Measurements from ENCODE around the gene ZNF408. TPM values are rescaled to one million over a fixed set of nuclear protein-coding genes. Genes with fewer than 3 reads are reported as not detected.

Gene ZNF408
- total and polyA plus RNA-seq, 4 experiments from 2014 or later = 5.7 to 20.0 (median 15.8) TPM

GRCh38 chr11:46695345-46696211 lies 5.3 kb upstream of the ZNF408 start:
- no peaks in the 10 kb centered on the region for H3K27me3 ChIP-seq (ENCODE audit: insufficient read depth, low read length)

GRCh38 chr11:46696212-46696558 lies 4.6 kb upstream of the ZNF408 start:
- Histone ChIP-seq H3K27ac (ENCODE audit: low read depth, low read length) (no peak overlapping the region), H3K4me1 (ENCODE audit: insufficient read depth, low read length) (peaks cover 50% of the 10 kb centered on the region), H3K36me3 (ENCODE audit: insufficient read depth, low read length) (peaks cover 43% of the 10 kb centered on the region), H3K27me3 (ENCODE audit: insufficient read depth, low read length) (no peaks in the 10 kb centered on the region), H3K4me3 (ENCODE audit: low read length in 2 of 2) (no peak overlapping the region), H3K9me3 (ENCODE audit: control insufficient read depth in 1 of 2, low read length in 2 of 2) (no peaks in the 10 kb centered on the region)
- Mint-ChIP-seq H3K36me3 (peaks cover 13 to 44% of the 10 kb centered on the region in 2 donors), H3K27ac (peak overlapping the region in 2 of 7 donors; percentile 52 to 75), H3K4me3 (no peak overlapping the region), H3K4me1 (peaks cover 20 to 61% (median 32%) of the 10 kb centered on the region in 4 donors), H3K9me3 (peaks cover 0 to 3% (median 0%) of the 10 kb centered on the region in 8 donors), H3K27me3 (no peaks in the 10 kb centered on the region)
- POLR2A ChIA-PET (ENCODE audit: partially characterized antibody) = interaction anchor here (1.1 kb wide), 1 partner anchor 25 kb away, joined by 3 read pairs; no protein-coding TSS in a partner anchor
- intact Hi-C loops (cut with micrococcal nuclease) = no loop called here
- CTCF ChIA-PET (ENCODE audit: partially characterized antibody) = interaction anchor here (7.5 kb wide), 1 partner anchor 25 kb away, joined by 61 read pairs; no protein-coding TSS in a partner anchor
- DNase-seq = no peak

More at GRCh38 chr11:46695345-46696211, 5.3 kb upstream of the ZNF408 start:
- POLR2A ChIA-PET (ENCODE audit: partially characterized antibody) = interaction anchor here (0.6 to 1.1 kb wide), 2 partner anchors 24 to 100 kb away, joined by 3 read pairs; no protein-coding TSS in a partner anchor
- intact Hi-C loops (cut with micrococcal nuclease) = no loop called here
- no peaks in the 10 kb centered on the region for H3K9me3 ChIP-seq (ENCODE audit: control insufficient read depth in 1 of 2, low read length in 2 of 2)
- H3K36me3 ChIP-seq (ENCODE audit: insufficient read depth, low read length) = peaks cover 43% of the 10 kb centered on the region
- no peak overlapping the region for H3K4me3 ChIP-seq (ENCODE audit: low read length in 2 of 2)
- CTCF ChIA-PET (ENCODE audit: partially characterized antibody) = interaction anchor here (7.5 kb wide), 1 partner anchor 25 kb away, joined by 61 read pairs; no protein-coding TSS in a partner anchor
- peaks cover 49% of the 10 kb centered on the region for H3K4me1 ChIP-seq (ENCODE audit: insufficient read depth, low read length)
- Mint-ChIP-seq H3K4me1 (peaks cover 18 to 58% (median 32%) of the 10 kb centered on the region in 4 donors), H3K9me3 (peaks cover 0 to 2% (median 0%) of the 10 kb centered on the region in 8 donors), H3K4me3 (peak overlapping the region in 1 of 8 donors; percentile 15), H3K27me3 (no peaks in the 10 kb centered on the region), H3K36me3 (peaks cover 18 to 46% of the 10 kb centered on the region in 2 donors), H3K27ac (peak overlapping the region in 6 of 7 donors; percentile 50 to 81 (median 62))
- no peak overlapping the region for H3K27ac ChIP-seq (ENCODE audit: low read depth, low read length)
- DNase-seq = no peak

- no peaks in the 10 kb centered on the region for H3K27me3 Mint-ChIP-seq
- peaks cover 13 to 48% of the 10 kb centered on the region in 2 donors for H3K36me3 Mint-ChIP-seq
- H3K4me1 Mint-ChIP-seq = peaks cover 25 to 72% (median 41%) of the 10 kb centered on the region in 4 donors
- H3K36me3 ChIP-seq (ENCODE audit: insufficient read depth, low read length) = peaks cover 37% of the 10 kb centered on the region
- peak overlapping the region in 5 of 7 donors; percentile 50 to 93 (median 89) for H3K27ac Mint-ChIP-seq
- no peak overlapping the region for H3K27ac ChIP-seq (ENCODE audit: low read depth, low read length)
- no peak for DNase-seq
- CTCF ChIA-PET (ENCODE audit: partially characterized antibody) = interaction anchor here (1.0 to 7.5 kb wide), 3 partner anchors 11 to 383 kb away, joined by 3 to 61 read pairs (median 4); no protein-coding TSS in a partner anchor
- peak overlapping the region in 3 of 8 donors; percentile 36 to 67 (median 63) for H3K4me3 Mint-ChIP-seq
- H3K4me1 ChIP-seq (ENCODE audit: insufficient read depth, low read length) = peaks cover 61% of the 10 kb centered on the region
- H3K9me3 Mint-ChIP-seq = peaks cover 0 to 3% (median 0%) of the 10 kb centered on the region in 8 donors
- H3K9me3 ChIP-seq (ENCODE audit: control insufficient read depth in 1 of 2, low read length in 2 of 2) = no peaks in the 10 kb centered on the region
- POLR2A ChIA-PET (ENCODE audit: partially characterized antibody) = interaction anchor here (1.6 to 1.8 kb wide), 2 partner anchors 26 to 80 kb away, joined by 4 to 9 read pairs; partner anchors contain the start of gene ATG13
- H3K4me3 ChIP-seq (ENCODE audit: low read length in 2 of 2) = no peak overlapping the region
- intact Hi-C loops (cut with micrococcal nuclease) = no loop called here
- no peaks in the 10 kb centered on the region for H3K27me3 ChIP-seq (ENCODE audit: insufficient read depth, low read length)
Observed at GRCh38 chr11:46697303-46697702, 3.5 kb upstream of the ZNF408 start.

GRCh38 chr11:46697723-46698122 lies 3.1 kb upstream of the ZNF408 start:
- Histone ChIP-seq H3K9me3 (ENCODE audit: control insufficient read depth in 1 of 2, low read length in 2 of 2) (no peaks in the 10 kb centered on the region), H3K4me3 (ENCODE audit: low read length in 2 of 2) (no peak overlapping the region), H3K4me1 (ENCODE audit: insufficient read depth, low read length) (peaks cover 65% of the 10 kb centered on the region), H3K36me3 (ENCODE audit: insufficient read depth, low read length) (peaks cover 39% of the 10 kb centered on the region), H3K27ac (ENCODE audit: low read depth, low read length) (no peak overlapping the region), H3K27me3 (ENCODE audit: insufficient read depth, low read length) (no peaks in the 10 kb centered on the region)
- intact Hi-C loops (cut with micrococcal nuclease) = no loop called here
- H3K4me3 Mint-ChIP-seq = peak overlapping the region in 6 of 8 donors; percentile 36 to 67 (median 61)
- peaks cover 0 to 3% (median 0%) of the 10 kb centered on the region in 8 donors for H3K9me3 Mint-ChIP-seq
- H3K4me1 Mint-ChIP-seq = peaks cover 27 to 76% (median 44%) of the 10 kb centered on the region in 4 donors
- CTCF ChIA-PET (ENCODE audit: partially characterized antibody) = interaction anchor here (1.0 to 7.5 kb wide), 2 partner anchors 12 to 27 kb away, joined by 4 to 61 read pairs; no protein-coding TSS in a partner anchor
- H3K27ac Mint-ChIP-seq = peak overlapping the region; percentile 47 to 94 (median 89)
- peaks cover 17 to 52% of the 10 kb centered on the region in 2 donors for H3K36me3 Mint-ChIP-seq
- no peak for DNase-seq
- POLR2A ChIA-PET (ENCODE audit: partially characterized antibody) = interaction anchor here (1.3 to 1.8 kb wide), 3 partner anchors 24 to 80 kb away, joined by 4 to 9 read pairs (median 4); partner anchors contain the start of gene ATG13
- H3K27me3 Mint-ChIP-seq = no peaks in the 10 kb centered on the region

- no peak overlapping the region for H3K27ac ChIP-seq (ENCODE audit: low read depth, low read length)
- peaks cover 0 to 3% (median 0%) of the 10 kb centered on the region in 8 donors for H3K9me3 Mint-ChIP-seq
- CTCF ChIA-PET (ENCODE audit: partially characterized antibody) = interaction anchor here (0.6 to 7.5 kb wide), 4 partner anchors 22 to 330 kb away, joined by 3 to 61 read pairs (median 8); no protein-coding TSS in a partner anchor
- peaks cover 33 to 85% (median 51%) of the 10 kb centered on the region in 4 donors for H3K4me1 Mint-ChIP-seq
- peak overlapping the region; percentile 46 to 99 (median 94) for H3K4me3 Mint-ChIP-seq
- H3K4me3 ChIP-seq (ENCODE audit: low read length in 2 of 2) = peak overlapping the region in 1 of 2 donors; percentile 82
- no peaks in the 10 kb centered on the region for H3K27me3 Mint-ChIP-seq
- intact Hi-C loops (cut with micrococcal nuclease) = no loop called here
- H3K36me3 ChIP-seq (ENCODE audit: insufficient read depth, low read length) = peaks cover 42% of the 10 kb centered on the region
- H3K36me3 Mint-ChIP-seq = peaks cover 23 to 60% of the 10 kb centered on the region in 2 donors
- POLR2A ChIA-PET (ENCODE audit: partially characterized antibody) = interaction anchor here (1.3 to 4.6 kb wide), 5 partner anchors 20 to 81 kb away, joined by 4 to 85 read pairs (median 5); partner anchors contain the start of gene ATG13
- peaks cover 72% of the 10 kb centered on the region for H3K4me1 ChIP-seq (ENCODE audit: insufficient read depth, low read length)
- DNase-seq = no peak
- H3K9me3 ChIP-seq (ENCODE audit: control insufficient read depth in 1 of 2, low read length in 2 of 2) = no peaks in the 10 kb centered on the region
- H3K27ac Mint-ChIP-seq = peak overlapping the region in 6 of 7 donors; percentile 42 to 88 (median 72)
- H3K27me3 ChIP-seq (ENCODE audit: insufficient read depth, low read length) = no peaks in the 10 kb centered on the region
Observed at GRCh38 chr11:46698597-46698996, 2.2 kb upstream of the ZNF408 start.

- Mint-ChIP-seq H3K27me3 (no peaks in the 10 kb centered on the region), H3K36me3 (peaks cover 14 to 58% of the 10 kb centered on the region in 2 donors), H3K4me3 (peak overlapping the region; percentile 92 to 100 (median 99)), H3K27ac (peak overlapping the region; percentile 88 to 99 (median 96)), H3K4me1 (peaks cover 30 to 65% (median 47%) of the 10 kb centered on the region in 4 donors), H3K9me3 (peaks cover 0 to 3% (median 0%) of the 10 kb centered on the region in 8 donors)
- Histone ChIP-seq H3K36me3 (ENCODE audit: insufficient read depth, low read length) (peaks cover 40% of the 10 kb centered on the region), H3K4me3 (ENCODE audit: low read length in 2 of 2) (peak overlapping the region; percentile 82 to 98), H3K9me3 (ENCODE audit: control insufficient read depth in 1 of 2, low read length in 2 of 2) (no peaks in the 10 kb centered on the region), H3K27ac (ENCODE audit: low read depth, low read length) (peak overlapping the region; percentile 86), H3K4me1 (ENCODE audit: insufficient read depth, low read length) (peaks cover 59% of the 10 kb centered on the region), H3K27me3 (ENCODE audit: insufficient read depth, low read length) (no peaks in the 10 kb centered on the region)
- intact Hi-C loops (cut with micrococcal nuclease) = loop anchor here (2.0 kb wide), 1 partner anchor 854 kb away; the partner anchor contains the start of gene CRY2
- CTCF ChIA-PET (ENCODE audit: partially characterized antibody) = interaction anchor here (1.2 to 7.5 kb wide), 5 partner anchors 15 to 107 kb away, joined by 3 to 61 read pairs (median 4); partner anchors contain the start of genes AMBRA1, ATG13 and HARBI1
- DNase-seq = no peak
- POLR2A ChIA-PET (ENCODE audit: partially characterized antibody) = interaction anchor here (0.7 to 4.6 kb wide), 16 partner anchors 8 to 877 kb away, joined by 3 to 85 read pairs (median 4); partner anchors contain the start of genes AMBRA1, ATG13, DDB2 and HARBI1
Observed at GRCh38 chr11:46701078-46701654, 335 bp downstream of the ZNF408 start.

All from CD4-positive, alpha-beta memory T cell (primary cell).